ENCODE data around the gene MSRB1.
"Not testable (repeated sequence)": the region's sequence is repeated elsewhere in the genome, so short reads cannot be mapped to it uniquely, and the experiment has no call there.

MSRB1 gene

GRCh38 chr16:1960665-1961630 is 17.9 kb upstream of the MSRB1 start:
- Histone ChIP-seq H3F3A (ENCODE audit: insufficient read depth) (peaks cover 43% of the 10 kb centered on the region), H2AFZ (ENCODE audit: low read depth, low read length, severe bottlenecking) (no peak overlapping the region), H3K9ac (ENCODE audit: low read length) (peak overlapping the region; percentile 81), H3K79me2 (ENCODE audit: insufficient read depth, low read length) (peaks cover 37% of the 10 kb centered on the region), H3K36me3 (ENCODE audit: low read length) (peaks cover 15% of the 10 kb centered on the region), H3K4me2 (ENCODE audit: low read depth, low read length, poor library complexity, severe bottlenecking) (peak overlapping the region; percentile 81), H3K27ac (ENCODE audit: low read depth, low read length) (peak overlapping the region; percentile 76), H3K9me2 (replicated peaks; ENCODE audit: insufficient read depth, low read length) (no peaks in the 10 kb centered on the region), H3K4me3 (ENCODE audit: insufficient read depth, low read length, poor library complexity, severe bottlenecking) (peak overlapping the region; percentile 68), H3K9me3 (ENCODE audit: insufficient read depth, low read length) (no peaks in the 10 kb centered on the region), H3K27me3 (ENCODE audit: low read length) (no peaks in the 10 kb centered on the region), H4K20me1 (ENCODE audit: low read depth, low read length) (no peaks in the 10 kb centered on the region)
- no peak for TF ChIP-seq EZH2phosphoT487 (conservative IDR thresholded peaks at IDR 0.05; ENCODE audit: low read length)
- TF ChIP-seq, protein P1, sequence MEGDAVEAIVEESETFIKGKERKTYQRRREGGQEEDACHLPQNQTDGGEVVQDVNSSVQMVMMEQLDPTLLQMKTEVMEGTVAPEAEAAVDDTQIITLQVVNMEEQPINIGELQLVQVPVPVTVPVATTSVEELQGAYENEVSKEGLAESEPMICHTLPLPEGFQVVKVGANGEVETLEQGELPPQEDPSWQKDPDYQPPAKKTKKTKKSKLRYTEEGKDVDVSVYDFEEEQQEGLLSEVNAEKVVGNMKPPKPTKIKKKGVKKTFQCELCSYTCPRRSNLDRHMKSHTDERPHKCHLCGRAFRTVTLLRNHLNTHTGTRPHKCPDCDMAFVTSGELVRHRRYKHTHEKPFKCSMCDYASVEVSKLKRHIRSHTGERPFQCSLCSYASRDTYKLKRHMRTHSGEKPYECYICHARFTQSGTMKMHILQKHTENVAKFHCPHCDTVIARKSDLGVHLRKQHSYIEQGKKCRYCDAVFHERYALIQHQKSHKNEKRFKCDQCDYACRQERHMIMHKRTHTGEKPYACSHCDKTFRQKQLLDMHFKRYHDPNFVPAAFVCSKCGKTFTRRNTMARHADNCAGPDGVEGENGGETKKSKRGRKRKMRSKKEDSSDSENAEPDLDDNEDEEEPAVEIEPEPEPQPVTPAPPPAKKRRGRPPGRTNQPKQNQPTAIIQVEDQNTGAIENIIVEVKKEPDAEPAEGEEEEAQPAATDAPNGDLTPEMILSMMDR (IDR thresholded peaks at IDR 0.05; ENCODE audit: insufficient read depth, low read length, poor library complexity, severe bottlenecking) = no peak

- Histone ChIP-seq H3K9me3 (ENCODE audit: insufficient read depth, low read length) (no peaks in the 10 kb centered on the region), H3K27me3 (ENCODE audit: low read length) (no peaks in the 10 kb centered on the region), H2AFZ (ENCODE audit: low read depth, low read length, severe bottlenecking) (peak within 1 kb of the TSS; percentile 85), H3K9me2 (replicated peaks; ENCODE audit: insufficient read depth, low read length) (no peaks in the 10 kb centered on the region), H3F3A (ENCODE audit: insufficient read depth) (peaks cover 42% of the 10 kb centered on the region), H3K4me3 (ENCODE audit: insufficient read depth, low read length, poor library complexity, severe bottlenecking) (peak within 1 kb of the TSS; percentile 68), H3K27ac (ENCODE audit: low read depth, low read length) (peak within 1 kb of the TSS; percentile 76), H4K20me1 (ENCODE audit: low read depth, low read length) (no peaks in the 10 kb centered on the region), H3K9ac (ENCODE audit: low read length) (peak within 1 kb of the TSS; percentile 81), H3K36me3 (ENCODE audit: low read length) (peaks cover 15% of the 10 kb centered on the region), H3K79me2 (ENCODE audit: insufficient read depth, low read length) (peaks cover 24% of the 10 kb centered on the region), H3K4me2 (ENCODE audit: low read depth, low read length, poor library complexity, severe bottlenecking) (peak within 1 kb of the TSS; percentile 81)
- TF ChIP-seq, protein P1 (IDR thresholded peaks at IDR 0.05; ENCODE audit: insufficient read depth, low read length, poor library complexity, severe bottlenecking) = peak; percentile 81
- no peak for TF ChIP-seq EZH2phosphoT487 (conservative IDR thresholded peaks at IDR 0.05; ENCODE audit: low read length)
Observed at GRCh38 chr16:1959269-1960039, 16.5 kb upstream of the MSRB1 start, which contains the start of gene NDUFB10. Gene NDUFB10, plus strand, starts transcription at chr16:1959538. Its CDS starts 87 bp downstream, at chr16:1959625.

DNA sequence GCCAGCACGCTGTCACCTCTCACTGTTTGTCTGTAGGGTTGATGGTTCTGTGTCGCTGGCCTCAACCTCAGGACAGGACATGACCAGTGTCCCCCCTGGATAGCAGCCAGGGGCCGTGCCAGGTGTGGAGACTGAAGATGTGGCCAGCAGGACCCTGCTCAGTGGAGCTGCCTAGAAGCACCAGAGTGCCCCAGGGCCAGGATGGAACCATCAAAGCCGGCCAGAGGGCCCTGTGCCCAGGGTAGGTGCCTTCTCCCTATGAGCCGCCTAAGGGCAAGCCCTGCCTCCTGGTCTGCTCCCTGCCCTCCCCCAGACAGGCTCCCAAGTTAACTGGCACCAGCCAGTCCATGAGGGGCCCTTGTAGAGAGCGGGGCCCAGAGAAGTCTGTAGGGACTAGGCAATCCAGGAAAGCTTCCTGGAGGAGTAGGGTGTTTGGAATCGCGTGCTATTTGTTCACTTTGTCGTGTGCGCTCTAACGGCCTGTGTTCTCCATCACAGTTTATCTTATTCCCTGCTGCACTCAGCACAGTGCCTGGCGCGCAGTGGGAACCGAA is 15.8 kb upstream of the MSRB1 start:
- Histone ChIP-seq H3K4me2 (ENCODE audit: low read depth, low read length, poor library complexity, severe bottlenecking) (peak overlapping the region; percentile 46), H3K9me3 (ENCODE audit: insufficient read depth, low read length) (no peaks in the 10 kb centered on the region), H3F3A (ENCODE audit: insufficient read depth) (peaks cover 36% of the 10 kb centered on the region), H3K36me3 (ENCODE audit: low read length) (peaks cover 11% of the 10 kb centered on the region), H3K4me3 (ENCODE audit: insufficient read depth, low read length, poor library complexity, severe bottlenecking) (no peak overlapping the region), H3K79me2 (ENCODE audit: insufficient read depth, low read length) (peaks cover 18% of the 10 kb centered on the region), H3K9ac (ENCODE audit: low read length) (peak overlapping the region; percentile 81), H4K20me1 (ENCODE audit: low read depth, low read length) (no peaks in the 10 kb centered on the region), H3K27ac (ENCODE audit: low read depth, low read length) (no peak overlapping the region), H2AFZ (ENCODE audit: low read depth, low read length, severe bottlenecking) (peak overlapping the region; percentile 85), H3K9me2 (replicated peaks; ENCODE audit: insufficient read depth, low read length) (no peaks in the 10 kb centered on the region), H3K27me3 (ENCODE audit: low read length) (no peaks in the 10 kb centered on the region)
- TF ChIP-seq, protein P1 (IDR thresholded peaks at IDR 0.05; ENCODE audit: insufficient read depth, low read length, poor library complexity, severe bottlenecking) = no peak
- no peak for TF ChIP-seq EZH2phosphoT487 (conservative IDR thresholded peaks at IDR 0.05; ENCODE audit: low read length)

- H3K4me3 ChIP-seq (ENCODE audit: insufficient read depth, low read length, poor library complexity, severe bottlenecking); H3K27me3 ChIP-seq (ENCODE audit: low read length); H4K20me1 ChIP-seq (ENCODE audit: low read depth, low read length); H3K9me3 ChIP-seq (ENCODE audit: insufficient read depth, low read length); H3K9me2 ChIP-seq (replicated peaks; ENCODE audit: insufficient read depth, low read length); H2AFZ ChIP-seq (ENCODE audit: low read depth, low read length, severe bottlenecking); H3K36me3 ChIP-seq (ENCODE audit: low read length); H3K9ac ChIP-seq (ENCODE audit: low read length); H3K4me2 ChIP-seq (ENCODE audit: low read depth, low read length, poor library complexity, severe bottlenecking); H3K27ac ChIP-seq (ENCODE audit: low read depth, low read length): not testable (repeated sequence)
- Histone ChIP-seq H3F3A (ENCODE audit: insufficient read depth) (peaks cover 29% of the 10 kb centered on the region), H3K79me2 (ENCODE audit: insufficient read depth, low read length) (peaks cover 11% of the 10 kb centered on the region)
Observed at GRCh38 chr16:1958143-1958491, 15.1 kb upstream of the MSRB1 start.
